HG03060 (cell line): ENCODE results near the gene SLC35G3.
"Not testable (repeated sequence)": the region's sequence is repeated elsewhere in the genome, so short reads cannot be mapped to it uniquely, and the experiment has no call there.

Source experiments
- ATAC-seq: cut with Tn5 transposase; IDR thresholded peaks from one replicate; pipeline ENCODE4 v1.9.1; 2021; ENCODE audit warnings: low read depth, moderate number of reproducible peaks; ENCODE audit not compliant: unreplicated experiment

SLC35G3 gene

DNA sequence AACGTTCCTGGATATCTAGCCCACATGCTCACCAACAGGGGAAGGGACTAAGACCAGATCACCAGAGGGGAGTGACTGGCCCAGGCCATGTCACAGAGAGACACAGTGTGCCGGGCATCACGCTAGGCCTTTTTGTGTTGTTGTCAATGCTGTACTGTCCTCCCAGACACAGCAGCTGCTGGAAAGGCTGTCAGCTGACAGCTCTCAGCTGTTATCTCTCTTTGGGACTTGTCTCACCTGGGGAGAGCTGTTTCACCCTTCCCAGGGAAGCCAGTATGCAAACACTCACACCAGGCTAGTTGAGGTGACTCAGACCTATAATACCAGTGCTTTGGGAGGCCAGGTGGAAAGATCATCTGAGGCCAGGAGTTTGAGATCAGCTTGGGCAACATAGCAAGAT, 27.1 kb downstream of the SLC35G3 start:
- no peak for ATAC-seq

DNA sequence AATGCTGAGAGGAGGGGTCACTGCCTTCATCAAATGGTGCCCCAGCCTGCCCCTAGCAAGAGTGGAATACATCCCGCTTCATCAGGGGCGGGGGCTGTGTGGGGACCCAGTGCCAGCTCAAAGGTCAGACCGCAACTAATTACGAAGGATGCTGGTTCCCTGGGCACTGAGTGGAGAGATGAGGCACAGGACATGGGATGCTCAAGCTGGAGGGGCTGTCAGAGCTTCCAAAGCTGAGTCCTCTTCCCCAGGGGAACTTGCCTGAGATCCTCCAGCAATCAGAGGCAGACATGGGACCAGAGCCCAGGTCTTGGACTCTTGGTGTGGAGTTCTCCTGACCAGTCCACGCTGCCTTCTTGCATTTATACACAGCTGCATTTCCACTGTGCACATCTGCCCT, 27.7 kb downstream of the SLC35G3 start:
- no peak for ATAC-seq

- ATAC-seq: no peak
Measured at GRCh38 chr17:35164716-35165115, 29.5 kb downstream of the SLC35G3 start.

DNA sequence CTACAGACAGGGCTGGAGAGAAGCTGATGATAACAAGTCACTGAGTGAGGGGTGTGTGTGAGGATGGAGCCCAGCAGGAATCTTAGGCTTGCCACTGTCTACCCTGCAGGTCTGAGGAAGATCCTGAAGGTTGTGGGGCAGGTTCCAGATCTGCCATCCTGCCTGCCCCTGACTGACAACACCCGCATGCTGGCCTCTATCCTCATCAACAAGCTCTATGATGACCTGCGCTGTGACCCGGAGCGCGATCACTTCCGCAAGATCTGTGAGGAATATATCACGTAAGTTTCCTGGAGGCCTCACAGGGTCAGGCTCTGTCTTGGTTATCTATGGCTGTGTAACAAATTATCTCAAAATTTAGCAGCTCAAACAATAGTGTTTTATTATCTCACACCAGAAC, 30.3 kb downstream of the SLC35G3 start:
- ATAC-seq: no peak

- no peak for ATAC-seq
Measured at GRCh38 chr17:35162755-35163154, 31.4 kb downstream of the SLC35G3 start.

DNA sequence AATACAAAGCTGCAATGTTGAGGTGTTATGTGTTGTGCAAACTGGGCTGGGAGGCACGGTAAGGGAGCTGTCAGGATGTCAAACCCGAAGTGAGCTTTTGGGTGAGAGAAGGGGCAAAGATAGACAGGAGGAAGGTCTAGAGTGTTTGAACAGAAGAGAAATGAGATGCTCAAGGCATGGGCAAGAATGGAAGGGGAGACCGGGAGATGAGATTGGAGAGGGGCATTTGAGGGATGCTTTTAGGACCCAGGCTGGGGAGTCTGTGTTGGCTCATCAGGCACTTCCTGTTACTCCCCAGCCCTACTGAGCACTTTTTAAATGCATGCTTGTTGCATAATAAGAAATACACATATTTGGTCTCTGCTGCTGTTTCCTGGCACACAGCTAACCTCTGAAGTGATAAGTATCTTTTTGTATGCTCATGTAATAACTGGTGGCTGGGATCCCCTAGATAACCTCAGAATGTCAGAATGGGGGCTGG, 32.9 kb downstream of the SLC35G3 start:
- ATAC-seq: no peak

GRCh38 chr17:35160354-35161201, 33.6 kb downstream of the SLC35G3 start:
- no peak for ATAC-seq

GRCh38 chr17:35159940-35160339, 34.3 kb downstream of the SLC35G3 start:
- no peak for ATAC-seq

GRCh38 chr17:35155246-35155645, 38.9 kb downstream of the SLC35G3 start:
- no peak for ATAC-seq

DNA sequence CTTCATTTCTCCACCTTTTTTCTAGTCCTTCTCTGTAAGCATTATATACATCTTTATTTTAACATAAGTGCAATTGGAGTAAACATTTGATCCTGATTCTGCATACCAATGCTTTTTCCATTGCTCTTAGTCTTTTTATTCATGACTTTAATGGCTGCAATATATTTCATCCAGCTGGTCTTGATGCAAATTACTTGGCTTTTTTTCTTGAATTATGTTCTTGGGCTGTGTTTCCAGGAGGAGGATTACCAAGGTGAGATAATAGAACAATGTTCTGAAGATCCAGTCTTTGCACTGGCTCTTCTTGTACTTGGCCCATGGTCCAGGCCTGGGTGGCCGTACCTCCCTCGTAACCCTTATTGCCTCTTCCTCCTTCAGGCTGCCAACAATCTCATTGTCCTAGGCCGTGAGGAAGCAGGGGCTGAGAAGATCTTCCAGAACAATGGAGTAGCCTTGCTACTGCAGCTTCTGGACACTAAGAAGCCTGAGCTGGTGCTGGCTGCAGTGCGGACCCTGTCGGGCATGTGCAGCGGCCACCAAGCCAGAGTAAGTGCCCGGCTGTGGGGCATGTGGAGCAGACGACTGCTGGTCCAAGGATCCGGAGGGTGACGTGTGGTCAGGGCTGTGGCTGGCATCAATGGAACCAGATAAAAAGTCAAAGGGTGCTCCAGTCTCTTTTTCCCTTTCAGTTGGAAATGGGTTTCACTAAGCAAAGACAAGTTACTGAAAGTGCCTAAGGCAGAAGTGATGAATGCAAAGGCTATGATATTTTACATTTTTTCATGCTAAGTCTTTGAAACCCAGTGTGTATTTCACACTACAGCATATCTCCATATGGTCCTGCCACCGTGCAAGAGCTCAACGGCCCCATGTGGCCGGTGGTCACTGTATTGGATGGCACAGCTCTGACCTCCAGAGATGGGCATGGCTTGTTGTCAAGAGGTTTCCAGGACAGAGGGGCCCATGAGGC, 39.7 kb downstream of the SLC35G3 start:
- no peak for ATAC-seq

GRCh38 chr17:35152421-35153140, 41.6 kb downstream of the SLC35G3 start:
- ATAC-seq: no peak

DNA sequence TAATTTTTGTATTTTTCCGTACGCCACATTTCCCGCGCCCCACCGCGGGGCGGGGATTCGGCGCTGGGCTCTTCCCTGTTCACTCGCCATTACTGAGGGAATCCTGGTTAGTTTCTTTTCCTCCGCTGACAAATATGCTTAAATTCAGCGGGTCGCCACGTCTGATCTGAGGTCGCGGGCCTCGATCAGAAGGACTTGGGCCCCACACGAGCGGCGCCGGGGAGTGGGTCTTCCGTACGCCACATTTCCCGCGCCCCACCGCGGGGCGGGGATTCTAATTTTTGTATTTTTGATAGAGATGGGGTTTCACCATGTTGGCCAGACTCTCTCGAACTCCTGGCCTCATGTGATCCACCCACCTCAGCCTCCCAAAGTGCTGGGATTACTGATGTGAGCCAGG, 43.1 kb downstream of the SLC35G3 start:
- ATAC-seq: not testable (repeated sequence)

GRCh38 chr17:35149941-35150340, 44.3 kb downstream of the SLC35G3 start:
- no peak for ATAC-seq

DNA sequence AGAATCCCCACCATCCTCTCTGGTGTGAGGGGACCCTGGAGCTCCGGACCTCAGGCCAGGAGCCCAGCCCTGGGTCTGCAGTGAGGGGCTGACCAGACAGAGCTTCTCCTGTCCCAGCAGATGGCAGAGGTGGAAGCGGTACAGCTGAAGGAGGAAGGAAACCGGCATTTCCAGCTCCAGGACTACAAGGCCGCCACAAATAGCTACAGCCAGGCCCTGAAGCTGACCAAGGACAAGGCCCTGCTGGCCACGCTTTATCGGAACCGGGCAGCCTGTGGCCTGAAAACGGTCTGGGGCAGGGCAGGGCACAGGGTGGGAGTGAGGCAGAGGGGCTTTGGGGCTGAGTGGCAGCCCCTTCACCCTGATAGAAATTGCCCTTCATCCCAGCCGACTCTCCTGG, 46.0 kb downstream of the SLC35G3 start:
- ATAC-seq: no peak

- ATAC-seq: no peak
Measured at GRCh38 chr17:35147375-35147905, 46.8 kb downstream of the SLC35G3 start, which contains the start of gene UNC45B. Gene UNC45B (plus strand): TSS chr17:35147817. CDS start chr17:35148264, 447 bp downstream.

GRCh38 chr17:35146214-35146833, 47.9 kb downstream of the SLC35G3 start:
- ATAC-seq: no peak

DNA sequence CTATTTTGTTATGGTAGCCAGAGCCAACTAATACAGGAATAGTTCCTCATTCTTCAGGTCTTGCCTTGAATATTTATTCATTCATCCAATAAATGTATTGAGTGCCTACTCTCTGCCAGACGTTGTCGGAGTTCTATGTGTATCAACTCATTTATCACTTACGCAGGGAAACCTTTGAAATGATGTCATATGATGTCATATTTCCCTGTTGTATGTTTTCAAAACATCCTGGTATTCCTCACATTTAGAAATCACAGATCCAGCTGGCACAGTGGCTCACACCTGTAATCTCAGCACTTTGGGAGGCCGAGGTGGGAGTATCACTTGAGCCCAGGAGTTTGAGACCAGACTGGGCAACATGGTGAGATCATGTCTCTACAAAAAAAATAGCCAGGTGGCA, 49.4 kb downstream of the SLC35G3 start:
- ATAC-seq: no peak
